Keratinocyte (primary cell): Measurements from ENCODE around the gene TMEM237.

Source experiments
- EZH2 ChIP-seq: IDR thresholded peaks from one replicate; pipeline ENCODE4 v1.6.1; 2012; ENCODE audit warnings: inconsistent platforms, mild to moderate bottlenecking, low read length, moderate library complexity
- TF ChIP-seq, protein P1 (sequence below), 3 experiments: IDR thresholded peaks in 1 of 3; conservative IDR thresholded peaks in 1 of 3; optimal IDR thresholded peaks in 1 of 3; 2 replicates in 2 of 3; 3 replicates in 1 of 3; pipeline versions ENCODE3 to v1.5.1; 2011; ENCODE audit warnings: low read length in 3 of 3, mild to moderate bottlenecking in 3 of 3, moderate library complexity in 2 of 3, control low read depth in 1 of 3, inconsistent platforms in 1 of 3; ENCODE audit not compliant: insufficient read depth in 2 of 3; ENCODE audit errors: extremely low read depth in 1 of 3

DNA sequence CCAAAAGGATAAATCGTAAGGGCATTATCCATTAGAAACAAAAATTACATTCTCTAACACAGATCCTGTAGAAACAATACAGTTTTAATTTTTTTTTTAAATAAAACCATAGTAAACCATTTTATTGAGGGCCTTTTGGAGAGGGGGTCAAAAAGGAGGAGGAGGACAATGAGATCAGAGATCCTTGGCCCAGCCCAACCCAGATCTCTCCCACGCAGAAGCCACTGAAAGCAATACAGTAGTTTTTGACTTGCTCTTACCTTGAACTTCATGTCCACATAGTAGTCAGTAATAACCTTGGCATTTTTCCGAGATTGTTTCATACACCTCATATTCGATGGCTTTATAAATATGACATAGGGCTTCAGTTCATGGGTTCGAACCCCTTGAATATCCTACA lies 4.1 kb upstream of the TMEM237 start:
- TF ChIP-seq, protein P1, sequence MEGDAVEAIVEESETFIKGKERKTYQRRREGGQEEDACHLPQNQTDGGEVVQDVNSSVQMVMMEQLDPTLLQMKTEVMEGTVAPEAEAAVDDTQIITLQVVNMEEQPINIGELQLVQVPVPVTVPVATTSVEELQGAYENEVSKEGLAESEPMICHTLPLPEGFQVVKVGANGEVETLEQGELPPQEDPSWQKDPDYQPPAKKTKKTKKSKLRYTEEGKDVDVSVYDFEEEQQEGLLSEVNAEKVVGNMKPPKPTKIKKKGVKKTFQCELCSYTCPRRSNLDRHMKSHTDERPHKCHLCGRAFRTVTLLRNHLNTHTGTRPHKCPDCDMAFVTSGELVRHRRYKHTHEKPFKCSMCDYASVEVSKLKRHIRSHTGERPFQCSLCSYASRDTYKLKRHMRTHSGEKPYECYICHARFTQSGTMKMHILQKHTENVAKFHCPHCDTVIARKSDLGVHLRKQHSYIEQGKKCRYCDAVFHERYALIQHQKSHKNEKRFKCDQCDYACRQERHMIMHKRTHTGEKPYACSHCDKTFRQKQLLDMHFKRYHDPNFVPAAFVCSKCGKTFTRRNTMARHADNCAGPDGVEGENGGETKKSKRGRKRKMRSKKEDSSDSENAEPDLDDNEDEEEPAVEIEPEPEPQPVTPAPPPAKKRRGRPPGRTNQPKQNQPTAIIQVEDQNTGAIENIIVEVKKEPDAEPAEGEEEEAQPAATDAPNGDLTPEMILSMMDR (optimal IDR thresholded peaks at IDR 0.05 in 1 of 3, IDR thresholded peaks at IDR 0.05 in 1 of 3, conservative IDR thresholded peaks at IDR 0.05 in 1 of 3; ENCODE audit: extremely low read depth in 1 of 3, insufficient read depth in 2 of 3, low read length in 3 of 3): no peak
- TF ChIP-seq EZH2: no peak
